Fibroblast of villous mesenchyme (primary cell): Measurements from ENCODE around the gene ZC3H10. TPM values are rescaled to one million over a fixed set of nuclear protein-coding genes. Genes with fewer than 3 reads are reported as not detected.

Experiments used
- DNase-seq: peaks from one replicate; pipeline ENCODE4 v3.0.0-alpha.2; 2010; ENCODE audit warnings: low read depth
- H3K4me3 ChIP-seq: 2 replicates; pipeline ENCODE4 v1.5.1; 2011; ENCODE audit warnings: low read depth, mild to moderate bottlenecking, low read length
- CTCF ChIP-seq: IDR thresholded peaks from 2 replicates; pipeline ENCODE4 v1.5.1; 2012; ENCODE audit warnings: low read depth, mild to moderate bottlenecking, low read length; ENCODE audit not compliant: insufficient read depth
- total RNA-seq: library from RNA; depleted of rRNA; stranded (reverse); fragments of >200 nt; gene quantifications from 2 replicates; pipeline ENCODE4 v1.2.3, GENCODE V29; 2012

Gene ZC3H10
- total RNA-seq, 1 donor = 4.3 TPM

GRCh38 chr12:56127485-56127887 is 9.4 kb downstream of the ZC3H10 start:
- DNase-seq = no peak
- TF ChIP-seq CTCF = no peak
- H3K4me3 ChIP-seq = peak overlapping the region; percentile 57

GRCh38 chr12:56127888-56128669 is 10.0 kb downstream of the ZC3H10 start, which contains the start of gene ESYT1:
Gene ESYT1, plus strand, starts transcription at chr12:56128267. Its CDS starts 53 bp downstream, at chr12:56128320.
- no peak for TF ChIP-seq CTCF
- H3K4me3 ChIP-seq = peak within 1 kb of the TSS; percentile 91
- DNase-seq = peak; percentile 100

- peak; percentile 26 for DNase-seq
- peak overlapping the region; percentile 91 for H3K4me3 ChIP-seq
- no peak for TF ChIP-seq CTCF
These were observed 10.7 kb downstream of the ZC3H10 start for GRCh38 chr12:56128670-56129205.

- TF ChIP-seq CTCF = no peak
- H3K4me3 ChIP-seq = peak overlapping the region; percentile 91
- DNase-seq = peak; percentile 53
These were observed 11.3 kb downstream of the ZC3H10 start for GRCh38 chr12:56129206-56129941.

- TF ChIP-seq CTCF = no peak
- no peak for DNase-seq
- H3K4me3 ChIP-seq = peak overlapping the region; percentile 91
These were observed 12.0 kb downstream of the ZC3H10 start for GRCh38 chr12:56129942-56130495.

GRCh38 chr12:56130876-56131275 is 12.8 kb downstream of the ZC3H10 start:
- no peak for TF ChIP-seq CTCF
- H3K4me3 ChIP-seq = no peak overlapping the region
- no peak for DNase-seq
